GM11168 (cell line): ENCODE measurements around the gene PPARA.

Experiments used
- in situ Hi-C: fragments of 300-500 bp; cut with MboI; formaldehyde crosslinking; loops from one replicate; pipeline ENCODE4 v1.12.0; 2022; ENCODE audit warnings: low sequenced_read_pairs; ENCODE audit not compliant: unreplicated experiment

PPARA gene

GRCh38 chr22:46286941-46287872, 136.9 kb downstream of the PPARA start:
- in situ Hi-C loops: no loop called here

GRCh38 chr22:46287873-46288751, 137.8 kb downstream of the PPARA start:
- in situ Hi-C loops: no loop called here

- in situ Hi-C loops: no loop called here
These were observed 138.5 kb downstream of the PPARA start for GRCh38 chr22:46288846-46289243.

GRCh38 chr22:46289244-46289891, 139.0 kb downstream of the PPARA start:
- in situ Hi-C loops: no loop called here

- in situ Hi-C loops: no loop called here
These were observed 140.0 kb downstream of the PPARA start for GRCh38 chr22:46290121-46290842.

GRCh38 chr22:46290843-46291785, 140.8 kb downstream of the PPARA start:
- in situ Hi-C loops: no loop called here

- in situ Hi-C loops: no loop called here
These were observed 141.8 kb downstream of the PPARA start for GRCh38 chr22:46292173-46292572.

- in situ Hi-C loops: no loop called here
These were observed 142.4 kb downstream of the PPARA start for GRCh38 chr22:46292732-46293131.
